ENCODE measurements around the gene ABHD17A. TPM values are rescaled to one million over a fixed set of nuclear protein-coding genes. Genes with fewer than 3 reads are reported as not detected.

Gene ABHD17A
- total and polyA plus RNA-seq, 4 donors = 68.8 to 110 (median 91.0) TPM

GRCh38 chr19:1830978-1831377 lies 54.3 kb downstream of the ABHD17A start:
- TF ChIP-seq CTCF (IDR thresholded peaks at IDR 0.05; ENCODE audit: control extremely low read depth, extremely low read depth) = no peak
- Histone ChIP-seq H3K27me3 (ENCODE audit: control insufficient read depth in 3 of 3, insufficient read depth in 3 of 3, low read length in 2 of 3) (no peaks in the 10 kb centered on the region), H3K9me3 (ENCODE audit: control insufficient read depth in 4 of 4, insufficient read depth in 3 of 4, low read length in 3 of 4) (no peaks in the 10 kb centered on the region), H3K9ac (ENCODE audit: insufficient read depth in 1 of 2, low read length in 2 of 2) (no peak overlapping the region), H3K4me3 (no peak overlapping the region), H3K27ac (ENCODE audit: low read depth in 1 of 2, low read length in 1 of 2) (no peak overlapping the region), H3K36me3 (ENCODE audit: control insufficient read depth in 4 of 4, insufficient read depth in 4 of 4, low read length in 4 of 4) (peaks cover 0 to 35% (median 0%) of the 10 kb centered on the region in 4 donors), H3K4me1 (ENCODE audit: control insufficient read depth in 5 of 5, insufficient read depth in 5 of 5, low read length in 5 of 5) (peaks cover 0 to 3% (median 0%) of the 10 kb centered on the region in 5 donors)
- WGBS, 2 donors = 90 to 95% methylated on average over 11 of the region's 11 CpGs
- DNase-seq (no peak), ATAC-seq (ENCODE audit: insufficient read depth, low FRiP score) (no peak)

- TF ChIP-seq CTCF (IDR thresholded peaks at IDR 0.05; ENCODE audit: control extremely low read depth, extremely low read depth) = no peak
- 84 to 85% methylated on average over 15 of the region's 15 CpGs for WGBS, 2 donors
- Histone ChIP-seq H3K27ac (ENCODE audit: low read depth in 1 of 2, low read length in 1 of 2) (no peak overlapping the region), H3K4me1 (ENCODE audit: control insufficient read depth in 5 of 5, insufficient read depth in 5 of 5, low read length in 5 of 5) (peaks cover 0 to 3% (median 0%) of the 10 kb centered on the region in 5 donors), H3K36me3 (ENCODE audit: control insufficient read depth in 4 of 4, insufficient read depth in 4 of 4, low read length in 4 of 4) (peaks cover 0 to 35% (median 0%) of the 10 kb centered on the region in 4 donors), H3K4me3 (no peak overlapping the region), H3K27me3 (ENCODE audit: control insufficient read depth in 3 of 3, insufficient read depth in 3 of 3, low read length in 2 of 3) (no peaks in the 10 kb centered on the region), H3K9ac (ENCODE audit: insufficient read depth in 1 of 2, low read length in 2 of 2) (no peak overlapping the region), H3K9me3 (ENCODE audit: control insufficient read depth in 4 of 4, insufficient read depth in 3 of 4, low read length in 3 of 4) (no peaks in the 10 kb centered on the region)
- ATAC-seq (ENCODE audit: insufficient read depth, low FRiP score) (no peak), DNase-seq (no peak)
Observed at GRCh38 chr19:1830568-1830967, 54.7 kb downstream of the ABHD17A start.

GRCh38 chr19:1829958-1830357 lies 55.3 kb downstream of the ABHD17A start:
- H3K36me3 ChIP-seq (ENCODE audit: control insufficient read depth in 4 of 4, insufficient read depth in 4 of 4, low read length in 4 of 4) = peaks cover 0 to 35% (median 0%) of the 10 kb centered on the region in 4 donors
- H3K9me3 ChIP-seq (ENCODE audit: control insufficient read depth in 4 of 4, insufficient read depth in 3 of 4, low read length in 3 of 4) = no peaks in the 10 kb centered on the region
- no peak for TF ChIP-seq CTCF (IDR thresholded peaks at IDR 0.05; ENCODE audit: control extremely low read depth, extremely low read depth)
- no peak overlapping the region for H3K4me3 ChIP-seq
- H3K27ac ChIP-seq (ENCODE audit: low read depth in 1 of 2, low read length in 1 of 2) = no peak overlapping the region
- WGBS, 2 donors = 92 to 95% methylated on average over 11 of the region's 11 CpGs
- DNase-seq (no peak), ATAC-seq (ENCODE audit: insufficient read depth, low FRiP score) (no peak)
- H3K27me3 ChIP-seq (ENCODE audit: control insufficient read depth in 3 of 3, insufficient read depth in 3 of 3, low read length in 2 of 3) = no peaks in the 10 kb centered on the region
- H3K4me1 ChIP-seq (ENCODE audit: control insufficient read depth in 5 of 5, insufficient read depth in 5 of 5, low read length in 5 of 5) = peaks cover 0 to 3% (median 0%) of the 10 kb centered on the region in 5 donors
- no peak overlapping the region for H3K9ac ChIP-seq (ENCODE audit: insufficient read depth in 1 of 2, low read length in 2 of 2)

Data from lung (tissue), 12 donors.